Tibial nerve (tissue), 4 donors: ENCODE measurements around the gene EIF5A2.
"Not testable (repeated sequence)": the region's sequence is repeated elsewhere in the genome, so short reads cannot be mapped to it uniquely, and the experiment has no call there.

Experiments
- EP300 ChIP-seq, 2 donors: sonication (generic); formaldehyde crosslinking; IDR thresholded peaks; one replicate each; pipeline ENCODE4 v1.6.1; 2017; ENCODE audit warnings: antibody characterized with exemption in 2 of 2, mild to moderate bottlenecking in 1 of 2
- POLR2A ChIP-seq, 2 donors: fragments of 450-650 bp; IDR thresholded peaks; one replicate each; pipeline ENCODE4 v1.6.1; 2017; ENCODE audit warnings: antibody characterized with exemption in 2 of 2, mild to moderate bottlenecking in 2 of 2, moderate library complexity in 2 of 2
- TF ChIP-seq, protein P1 (sequence below), 5 experiments: fragments of 200-600 bp in 3 of 5; fragments of 450-650 bp in 2 of 5; sonication (generic) in 3 of 5; IDR thresholded peaks; one replicate each; pipeline ENCODE4 v1.5.1; 2016 to 2019; ENCODE audit warnings: antibody characterized with exemption in 5 of 5, mild to moderate bottlenecking in 3 of 5, moderate library complexity in 2 of 5

DNA sequence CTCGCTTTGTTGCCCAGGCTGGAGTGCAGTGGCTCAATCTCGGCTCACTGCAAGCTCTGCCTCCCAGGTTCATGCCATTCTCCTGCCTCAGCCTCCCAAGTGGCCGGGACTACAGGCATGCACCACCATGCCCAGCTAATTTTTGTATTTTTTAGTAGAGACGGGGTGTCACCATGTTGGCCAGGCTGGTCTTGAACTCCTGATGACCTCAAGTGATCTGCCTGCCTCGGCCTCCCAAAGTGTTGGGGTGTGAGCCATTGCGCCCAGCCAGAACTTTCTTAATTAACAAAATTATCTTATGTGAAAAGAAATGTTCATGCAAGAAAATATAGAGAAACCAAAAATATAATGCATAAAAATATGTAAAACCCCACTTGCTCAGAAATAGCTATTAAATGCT is 31.1 kb downstream of the EIF5A2 start:
- TF ChIP-seq EP300, POLR2A (IDR thresholded peaks at IDR 0.05): not testable (repeated sequence)
- TF ChIP-seq, protein P1, sequence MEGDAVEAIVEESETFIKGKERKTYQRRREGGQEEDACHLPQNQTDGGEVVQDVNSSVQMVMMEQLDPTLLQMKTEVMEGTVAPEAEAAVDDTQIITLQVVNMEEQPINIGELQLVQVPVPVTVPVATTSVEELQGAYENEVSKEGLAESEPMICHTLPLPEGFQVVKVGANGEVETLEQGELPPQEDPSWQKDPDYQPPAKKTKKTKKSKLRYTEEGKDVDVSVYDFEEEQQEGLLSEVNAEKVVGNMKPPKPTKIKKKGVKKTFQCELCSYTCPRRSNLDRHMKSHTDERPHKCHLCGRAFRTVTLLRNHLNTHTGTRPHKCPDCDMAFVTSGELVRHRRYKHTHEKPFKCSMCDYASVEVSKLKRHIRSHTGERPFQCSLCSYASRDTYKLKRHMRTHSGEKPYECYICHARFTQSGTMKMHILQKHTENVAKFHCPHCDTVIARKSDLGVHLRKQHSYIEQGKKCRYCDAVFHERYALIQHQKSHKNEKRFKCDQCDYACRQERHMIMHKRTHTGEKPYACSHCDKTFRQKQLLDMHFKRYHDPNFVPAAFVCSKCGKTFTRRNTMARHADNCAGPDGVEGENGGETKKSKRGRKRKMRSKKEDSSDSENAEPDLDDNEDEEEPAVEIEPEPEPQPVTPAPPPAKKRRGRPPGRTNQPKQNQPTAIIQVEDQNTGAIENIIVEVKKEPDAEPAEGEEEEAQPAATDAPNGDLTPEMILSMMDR (IDR thresholded peaks at IDR 0.05), result not testable (repeated sequence)
